CD8-positive, alpha-beta memory T cell (primary cell): ENCODE measurements around the gene NUBP2. TPM values are rescaled to one million over a fixed set of nuclear protein-coding genes. Genes with fewer than 3 reads are reported as not detected.

Experiments
- CTCF ChIA-PET: fragments of 350-600 bp; sonication (Branson Sonifier 250); formaldehyde crosslinking; loops from one replicate; lab custom pipeline; 2021; ENCODE audit warnings: antibody characterized with exemption; lab: Charles Lee
- POLR2A ChIA-PET: fragments of 350-600 bp; sonication (Branson Sonifier 250); formaldehyde crosslinking; loops from one replicate; lab custom pipeline; 2021; ENCODE audit warnings: antibody characterized with exemption; lab: Charles Lee
- DNase-seq, 5 donors: peaks; one replicate each; pipeline versions ENCODE4 v3.0.0 to v3.0.0-alpha.2; 2020 to 2022; ENCODE audit warnings: mixed read lengths in 1 of 5
- H3K27ac ChIP-seq: one replicate; pipeline ENCODE4 v1.7.0; 2013; ENCODE audit warnings: low read depth, mild to moderate bottlenecking, low read length, moderate library complexity
- H3K27me3 ChIP-seq: 2 replicates; pipeline ENCODE4 v1.7.0; 2013; ENCODE audit warnings: low read length, mild to moderate bottlenecking; ENCODE audit not compliant: insufficient read depth, poor library complexity, severe bottlenecking
- H3K36me3 ChIP-seq: 2 replicates; pipeline ENCODE4 v1.7.0; 2013; ENCODE audit warnings: mild to moderate bottlenecking, low read length, moderate library complexity; ENCODE audit not compliant: insufficient read depth
- H3K4me1 ChIP-seq: 2 replicates; pipeline ENCODE4 v1.7.0; 2013; ENCODE audit warnings: mild to moderate bottlenecking, low read length, moderate library complexity; ENCODE audit not compliant: insufficient read depth
- H3K4me3 ChIP-seq: 2 replicates; pipeline ENCODE4 v1.7.0; 2013; ENCODE audit warnings: mild to moderate bottlenecking, low read length
- H3K9me3 ChIP-seq: 2 replicates; pipeline ENCODE4 v1.7.0; 2013; ENCODE audit warnings: mild to moderate bottlenecking, low read length
- H3K27ac Mint-ChIP-seq, 8 donors: one replicate each; pipeline ENCODE4 v1.8.0; 2020 to 2021; ENCODE audit warnings: mixed read lengths in 8 of 8, mild to moderate bottlenecking in 6 of 8, inconsistent platforms in 3 of 8, moderate library complexity in 3 of 8
- H3K27me3 Mint-ChIP-seq, 2 donors: one replicate each; pipeline ENCODE4 v1.8.0; 2020 to 2021; ENCODE audit warnings: mixed read lengths in 2 of 2, mild to moderate bottlenecking in 1 of 2, moderate library complexity in 1 of 2
- H3K36me3 Mint-ChIP-seq, 3 donors: one replicate each; pipeline ENCODE4 v1.8.0; 2020 to 2021; ENCODE audit warnings: mixed read lengths in 3 of 3, inconsistent platforms in 1 of 3, mild to moderate bottlenecking in 1 of 3
- H3K4me1 Mint-ChIP-seq, 3 donors: one replicate each; pipeline ENCODE4 v1.8.0; 2020 to 2021; ENCODE audit warnings: mixed read lengths in 3 of 3, inconsistent platforms in 1 of 3, mild to moderate bottlenecking in 1 of 3
- H3K4me3 Mint-ChIP-seq, 7 donors: one replicate each; pipeline ENCODE4 v1.8.0; 2020 to 2021; ENCODE audit warnings: mixed read lengths in 7 of 7, mild to moderate bottlenecking in 6 of 7, moderate library complexity in 4 of 7, inconsistent platforms in 2 of 7
- H3K9me3 Mint-ChIP-seq, 5 donors: one replicate each; pipeline ENCODE4 v1.8.0; 2020 to 2022; ENCODE audit warnings: mixed read lengths in 5 of 5, mild to moderate bottlenecking in 3 of 5, moderate library complexity in 2 of 5, inconsistent platforms in 1 of 5
- polyA plus RNA-seq: library from polyadenylated mRNA; unstranded; fragments of 300-500 nt; fragmentation: Illumina TruSeq; gene quantifications from one replicate; pipeline ENCODE4 v1.2.3, GENCODE V29; 2021
- total RNA-seq, 2 experiments: library from RNA; stranded (reverse); gene quantifications; one replicate each; pipeline ENCODE4 v1.2.3, GENCODE V29; 2021

Gene NUBP2
- total and polyA plus RNA-seq, 3 experiments from 2014 or later, result 73.9 to 96.6 (median 82.8) TPM

DNA sequence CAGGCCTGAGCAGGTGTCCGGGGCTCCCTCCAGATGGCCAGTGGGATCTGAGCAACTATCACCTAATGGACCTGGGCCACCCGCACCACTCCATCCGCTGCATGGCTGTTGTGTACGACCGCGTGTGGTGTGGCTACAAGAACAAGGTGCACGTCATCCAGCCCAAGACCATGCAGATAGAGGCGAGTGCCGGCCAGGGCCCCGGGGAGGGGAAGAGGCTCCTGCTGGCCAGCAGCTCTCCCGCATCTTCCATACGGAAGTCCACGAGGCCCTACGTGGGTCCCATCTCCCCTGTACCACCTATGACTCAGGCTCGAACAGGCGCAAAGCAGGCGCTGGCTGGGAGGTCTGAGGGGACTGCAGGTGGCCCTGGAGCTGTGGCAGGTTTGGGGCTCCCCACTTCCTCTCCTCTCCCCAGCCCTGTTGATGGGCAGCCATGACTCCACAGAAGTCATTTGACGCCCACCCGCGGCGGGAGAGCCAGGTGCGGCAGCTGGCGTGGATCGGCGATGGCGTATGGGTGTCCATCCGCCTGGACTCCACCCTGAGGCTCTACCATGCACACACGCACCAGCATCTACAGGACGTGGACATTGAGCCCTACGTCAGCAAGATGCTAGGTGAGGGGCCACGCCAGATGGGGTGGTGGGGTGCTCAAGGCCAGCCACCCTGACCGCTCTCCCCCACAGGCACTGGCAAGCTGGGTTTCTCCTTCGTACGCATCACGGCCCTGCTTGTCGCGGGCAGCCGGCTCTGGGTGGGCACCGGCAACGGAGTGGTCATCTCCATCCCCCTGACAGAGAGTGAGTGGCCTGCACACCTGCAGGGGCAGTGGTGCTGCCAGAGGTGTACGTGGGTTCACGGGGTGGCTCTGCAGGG is 15.4 kb upstream of the NUBP2 start:
- Mint-ChIP-seq H3K27ac (peak overlapping the region in 1 of 8 donors; percentile 50), H3K36me3 (peaks cover 0 to 51% (median 0%) of the 10 kb centered on the region in 3 donors), H3K4me1 (peaks cover 7 to 16% (median 10%) of the 10 kb centered on the region in 3 donors), H3K4me3 (no peak overlapping the region), H3K27me3 (no peaks in the 10 kb centered on the region), H3K9me3 (no peaks in the 10 kb centered on the region)
- Histone ChIP-seq H3K27me3 (no peaks in the 10 kb centered on the region), H3K9me3 (no peaks in the 10 kb centered on the region), H3K4me3 (no peak overlapping the region), H3K36me3 (peaks cover 7% of the 10 kb centered on the region), H3K27ac (no peak overlapping the region), H3K4me1 (peaks cover 6% of the 10 kb centered on the region)
- POLR2A ChIA-PET, result no interaction called here
- no peak for DNase-seq
- CTCF ChIA-PET, result no interaction called here

GRCh38 chr16:1768061-1768766 is 14.5 kb upstream of the NUBP2 start:
- Mint-ChIP-seq H3K27ac (peak overlapping the region in 3 of 8 donors; percentile 9 to 38 (median 32)), H3K4me1 (peaks cover 8 to 17% (median 11%) of the 10 kb centered on the region in 3 donors), H3K27me3 (no peaks in the 10 kb centered on the region), H3K4me3 (no peak overlapping the region), H3K9me3 (no peaks in the 10 kb centered on the region), H3K36me3 (peaks cover 0 to 48% (median 0%) of the 10 kb centered on the region in 3 donors)
- ChIA-PET CTCF (interaction anchor here (1.8 kb wide), 1 partner anchor 62 kb away, joined by 4 read pairs; the partner anchor contains the start of gene MAPK8IP3), POLR2A (interaction anchor here (0.6 kb wide), 1 partner anchor 130 kb away, joined by 4 read pairs; no protein-coding TSS in a partner anchor)
- Histone ChIP-seq H3K36me3 (peaks cover 7% of the 10 kb centered on the region), H3K9me3 (no peaks in the 10 kb centered on the region), H3K4me1 (peaks cover 6% of the 10 kb centered on the region), H3K27me3 (no peaks in the 10 kb centered on the region), H3K4me3 (no peak overlapping the region), H3K27ac (no peak overlapping the region)
- no peak for DNase-seq

DNA sequence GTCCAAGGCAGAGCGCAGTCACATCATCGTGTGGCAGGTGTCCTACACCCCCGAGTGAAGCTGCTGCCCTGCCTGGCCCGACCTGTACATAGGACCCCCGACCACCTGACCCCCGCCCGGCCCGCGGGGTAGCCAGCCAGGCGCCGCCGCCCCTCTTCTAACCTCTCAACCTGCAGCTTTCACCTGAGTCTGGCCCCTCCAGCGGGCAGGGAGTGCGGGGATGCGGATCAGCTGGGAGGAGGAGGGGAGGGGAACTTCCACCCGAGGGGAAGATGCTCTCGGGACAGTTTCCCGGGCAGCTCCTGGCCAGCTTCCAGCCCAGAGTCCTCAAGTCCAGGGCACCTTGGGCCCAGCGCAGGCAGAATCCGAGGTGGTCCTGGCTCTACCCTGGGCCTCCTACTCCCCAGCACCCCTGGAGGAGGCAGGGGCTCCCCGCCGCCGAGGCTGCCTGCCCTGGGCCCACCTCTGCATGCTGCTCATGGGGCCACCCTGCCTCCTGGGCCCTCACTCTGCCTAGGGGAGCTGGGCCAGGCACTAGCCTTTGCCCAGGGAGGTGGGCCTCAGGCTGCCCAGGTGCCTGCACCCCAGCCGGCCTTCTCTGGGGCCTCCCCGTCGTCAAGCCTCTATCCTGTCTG is 13.9 kb upstream of the NUBP2 start:
- Histone ChIP-seq H3K27me3 (no peaks in the 10 kb centered on the region), H3K27ac (no peak overlapping the region), H3K4me1 (peaks cover 8% of the 10 kb centered on the region), H3K4me3 (no peak overlapping the region), H3K36me3 (peaks cover 7% of the 10 kb centered on the region), H3K9me3 (no peaks in the 10 kb centered on the region)
- Mint-ChIP-seq H3K9me3 (no peaks in the 10 kb centered on the region), H3K27ac (peak overlapping the region in 2 of 8 donors; percentile 38 to 57), H3K4me3 (no peak overlapping the region), H3K36me3 (peaks cover 0 to 48% (median 0%) of the 10 kb centered on the region in 3 donors), H3K27me3 (no peaks in the 10 kb centered on the region), H3K4me1 (peaks cover 8 to 19% (median 13%) of the 10 kb centered on the region in 3 donors)
- no peak for DNase-seq
- POLR2A ChIA-PET, result interaction anchor here (0.6 kb wide), 1 partner anchor 129 kb away, joined by 4 read pairs; no protein-coding TSS in a partner anchor
- CTCF ChIA-PET, result interaction anchor here (1.6 to 1.8 kb wide), 2 partner anchors 14 to 63 kb away, joined by 4 to 6 read pairs; partner anchors contain the start of genes MAPK8IP3, NUBP2 and SPSB3

DNA sequence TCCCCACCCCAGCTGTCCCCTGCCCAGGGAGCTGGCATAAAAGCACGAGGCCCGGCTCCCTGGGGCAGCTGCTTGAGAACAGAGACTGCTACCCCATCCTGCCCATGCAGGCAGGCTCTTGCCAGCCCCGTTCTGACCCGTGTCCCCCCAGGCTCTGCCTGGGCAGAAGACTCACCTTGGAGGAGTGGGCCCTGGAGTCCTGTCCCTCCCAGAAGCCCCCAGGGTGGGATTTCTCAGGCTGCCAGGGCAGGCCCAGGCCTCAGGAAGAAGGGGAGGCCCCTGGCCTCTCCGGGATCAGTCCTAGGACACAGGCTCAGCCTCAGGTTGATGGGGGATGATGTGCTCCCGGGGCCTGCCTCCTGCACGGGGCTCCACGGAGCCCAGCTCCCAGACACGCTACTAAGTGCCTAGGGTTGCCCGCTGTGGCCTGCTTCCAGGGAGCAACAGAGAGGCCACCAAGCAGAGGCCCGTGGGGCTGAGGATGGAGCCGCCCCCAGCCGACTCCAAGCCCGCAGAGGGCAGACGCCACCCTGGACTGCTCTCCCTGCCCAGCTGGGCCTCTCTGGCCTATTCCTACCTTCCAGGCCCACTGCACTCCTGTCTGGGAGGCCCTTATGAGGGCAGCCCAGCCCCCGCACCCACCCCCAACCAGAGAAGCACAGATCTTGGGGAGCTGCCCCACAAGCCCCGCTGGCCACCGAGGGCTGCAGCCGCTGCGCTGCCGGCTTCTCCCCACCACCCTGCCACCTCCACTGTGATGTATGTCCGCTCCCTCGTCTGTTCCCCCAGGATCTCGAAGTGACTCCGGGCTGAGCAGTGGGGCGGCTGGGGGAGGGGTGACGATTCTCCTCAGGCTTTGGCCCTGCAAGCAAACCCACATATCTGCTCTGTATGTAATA is 13.1 kb upstream of the NUBP2 start:
- no peaks in the 10 kb centered on the region for H3K27me3 Mint-ChIP-seq
- H3K27me3 ChIP-seq, result no peaks in the 10 kb centered on the region
- ChIA-PET POLR2A (interaction anchor here (0.5 to 3.7 kb wide), 4 partner anchors 13 to 1088 kb away, joined by 3 to 19 read pairs (median 4); partner anchors contain the start of genes MAPK8IP3, NUBP2 and SPSB3), CTCF (interaction anchor here (1.6 to 1.8 kb wide), 2 partner anchors 13 to 64 kb away, joined by 4 to 6 read pairs; partner anchors contain the start of genes MAPK8IP3, NUBP2 and SPSB3)
- peaks cover 0 to 46% (median 0%) of the 10 kb centered on the region in 3 donors for H3K36me3 Mint-ChIP-seq
- H3K9me3 Mint-ChIP-seq, result no peaks in the 10 kb centered on the region
- H3K4me1 Mint-ChIP-seq, result peaks cover 8 to 25% (median 15%) of the 10 kb centered on the region in 3 donors
- no peaks in the 10 kb centered on the region for H3K9me3 ChIP-seq
- H3K27ac Mint-ChIP-seq, result peak overlapping the region in 4 of 8 donors; percentile 24 to 84 (median 65)
- no peak for DNase-seq
- H3K27ac ChIP-seq, result no peak overlapping the region
- H3K4me3 Mint-ChIP-seq, result peak overlapping the region; percentile 19 to 98 (median 76)
- H3K4me1 ChIP-seq, result peaks cover 16% of the 10 kb centered on the region
- H3K36me3 ChIP-seq, result peaks cover 7% of the 10 kb centered on the region
- no peak overlapping the region for H3K4me3 ChIP-seq

GRCh38 chr16:1770328-1771187 is 12.2 kb upstream of the NUBP2 start:
- CTCF ChIA-PET, result interaction anchor here (1.6 to 1.8 kb wide), 2 partner anchors 12 to 65 kb away, joined by 4 to 6 read pairs; partner anchors contain the start of genes MAPK8IP3, NUBP2 and SPSB3
- no peaks in the 10 kb centered on the region for H3K27me3 Mint-ChIP-seq
- POLR2A ChIA-PET, result interaction anchor here (0.5 to 4.0 kb wide), 5 partner anchors 12 to 1089 kb away, joined by 3 to 52 read pairs (median 5); partner anchors contain the start of genes MAPK8IP3, NUBP2 and SPSB3

GRCh38 chr16:1771188-1771863 is 11.4 kb upstream of the NUBP2 start, which contains the start of gene NME3:
Gene NME3, minus strand, starts transcription at chr16:1771543. Its CDS starts 9 bp downstream, at chr16:1771534.
- peak; percentile 64 to 79 (median 70) for DNase-seq
- Histone ChIP-seq H3K9me3 (no peaks in the 10 kb centered on the region), H3K36me3 (no peaks in the 10 kb centered on the region), H3K27ac (peak within 1 kb of the TSS; percentile 79), H3K4me3 (peak within 1 kb of the TSS; percentile 96), H3K27me3 (no peaks in the 10 kb centered on the region), H3K4me1 (peaks cover 21% of the 10 kb centered on the region)
- Mint-ChIP-seq H3K9me3 (no peaks in the 10 kb centered on the region), H3K27me3 (no peaks in the 10 kb centered on the region), H3K27ac (peak within 1 kb of the TSS; percentile 85 to 97 (median 94)), H3K36me3 (peaks cover 0 to 36% (median 0%) of the 10 kb centered on the region in 3 donors), H3K4me3 (peak within 1 kb of the TSS; percentile 89 to 98 (median 96)), H3K4me1 (peaks cover 8 to 30% (median 18%) of the 10 kb centered on the region in 3 donors)
- POLR2A ChIA-PET, result interaction anchor here (3.7 to 4.0 kb wide), 2 partner anchors 12 to 65 kb away, joined by 19 to 52 read pairs; partner anchors contain the start of genes MAPK8IP3, NUBP2 and SPSB3
- CTCF ChIA-PET, result interaction anchor here (2.2 to 3.0 kb wide), 2 partner anchors 12 to 66 kb away, joined by 11 to 24 read pairs; partner anchors contain the start of genes MAPK8IP3, NUBP2 and SPSB3

More at GRCh38 chr16:1770328-1771187, 12.2 kb upstream of the NUBP2 start:
- peaks cover 6% of the 10 kb centered on the region for H3K36me3 ChIP-seq
- H3K4me1 Mint-ChIP-seq, result peaks cover 8 to 30% (median 18%) of the 10 kb centered on the region in 3 donors
- H3K9me3 ChIP-seq, result no peaks in the 10 kb centered on the region
- H3K4me3 Mint-ChIP-seq, result peak overlapping the region; percentile 73 to 98 (median 84)
- peak in 4 of 5 donors; percentile 41 to 66 (median 50) for DNase-seq
- H3K4me1 ChIP-seq, result peaks cover 21% of the 10 kb centered on the region
- no peak overlapping the region for H3K27ac ChIP-seq
- H3K36me3 Mint-ChIP-seq, result peaks cover 0 to 38% (median 0%) of the 10 kb centered on the region in 3 donors
- peak overlapping the region in 4 of 8 donors; percentile 50 to 86 (median 65) for H3K27ac Mint-ChIP-seq
- peak overlapping the region; percentile 96 for H3K4me3 ChIP-seq
- H3K27me3 ChIP-seq, result no peaks in the 10 kb centered on the region
- H3K9me3 Mint-ChIP-seq, result no peaks in the 10 kb centered on the region
